ENCODE results near the gene COX11. TPM values are rescaled to one million over a fixed set of nuclear protein-coding genes. Genes with fewer than 3 reads are reported as not detected.

COX11 gene, protein sequence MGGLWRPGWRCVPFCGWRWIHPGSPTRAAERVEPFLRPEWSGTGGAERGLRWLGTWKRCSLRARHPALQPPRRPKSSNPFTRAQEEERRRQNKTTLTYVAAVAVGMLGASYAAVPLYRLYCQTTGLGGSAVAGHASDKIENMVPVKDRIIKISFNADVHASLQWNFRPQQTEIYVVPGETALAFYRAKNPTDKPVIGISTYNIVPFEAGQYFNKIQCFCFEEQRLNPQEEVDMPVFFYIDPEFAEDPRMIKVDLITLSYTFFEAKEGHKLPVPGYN
- total RNA-seq (10 to 100 TPM; 49.6 to 59.2 (median 51.1) TPM), polyA plus RNA-seq (39.1 TPM)
- long read RNA-seq, donor 1, transcript COX11-201 (4 exons, 2,497 nt), result major isoform, 59 of 66 reads
- long read RNA-seq, donor 1, partial matches to known transcripts, result 0 of 66 reads
- long read RNA-seq, donor 1, other reads (novel, unspliced or antisense), result 3 of 66 reads
- long read RNA-seq, donor 2, transcript COX11-201 (4 exons, 2,497 nt), result major isoform, 15 of 20 reads
- long read RNA-seq, donor 2, partial matches to known transcripts, result 1 of 20 reads
- long read RNA-seq, donor 2, other reads (novel, unspliced or antisense), result 1 of 20 reads
- long read RNA-seq, donor 3, transcript COX11-201 (4 exons, 2,497 nt), result major isoform, 137 of 150 reads
- long read RNA-seq, donor 3, transcript COX11-202 (3 exons, 1,108 nt), result minor isoform, 8 of 150 reads
- long read RNA-seq, donor 3, partial matches to known transcripts, result 1 of 150 reads
- long read RNA-seq, donor 3, other reads (novel, unspliced or antisense), result 4 of 150 reads
- long read RNA-seq, donor 4, transcript COX11-201 (4 exons, 2,497 nt), result major isoform, 30 of 33 reads
- long read RNA-seq, donor 4, partial matches to known transcripts, result 0 of 33 reads
- long read RNA-seq, donor 4, other reads (novel, unspliced or antisense), result 0 of 33 reads

GRCh38 chr17:54968262-54968987 lies at the start of gene COX11, which contains the start of gene STXBP4:
COX11 (minus strand) TSS chr17:54968654; CDS start chr17:54968646, 8 bp downstream.
STXBP4 (plus strand) TSS chr17:54968765; CDS start chr17:54986220, 17,455 bp downstream.
- Histone ChIP-seq H3K4me1 (ENCODE audit: control insufficient read depth, insufficient read depth, low read length) (no peaks in the 10 kb centered on the region), H3K27me3 (ENCODE audit: control insufficient read depth, insufficient read depth) (no peaks in the 10 kb centered on the region), H3K9me3 (ENCODE audit: control insufficient read depth, low read length) (no peaks in the 10 kb centered on the region), H3K4me3 (ENCODE audit: low read length) (peak within 1 kb of the TSS; percentile 84), H3K27ac (ENCODE audit: low read length) (peak within 1 kb of the TSS; percentile 96)
- DNase-seq (peak; percentile 93 to 98 (median 98)), ATAC-seq (peak; percentile 99 to 100)
- under 1% methylated on average over 57 of the region's 57 CpGs for WGBS
- intact Hi-C loops (cut with DNase I), result no loop called here

- H3K4me3 ChIP-seq (ENCODE audit: low read length), result no peak overlapping the region
- DNase-seq (no peak), ATAC-seq (no peak)
- no peak overlapping the region for H3K27ac ChIP-seq (ENCODE audit: low read length)
- H3K27me3 ChIP-seq (ENCODE audit: control insufficient read depth, insufficient read depth), result no peaks in the 10 kb centered on the region
- WGBS, result 96% methylated on average over 1 of the region's 1 CpG
- H3K4me1 ChIP-seq (ENCODE audit: control insufficient read depth, insufficient read depth, low read length), result no peaks in the 10 kb centered on the region
- intact Hi-C loops (cut with DNase I), result no loop called here
- H3K9me3 ChIP-seq (ENCODE audit: control insufficient read depth, low read length), result no peaks in the 10 kb centered on the region
These were observed 37.1 kb upstream of the COX11 start for GRCh38 chr17:55005520-55005919.

- intact Hi-C loops (cut with DNase I), result no loop called here
- H3K4me3 ChIP-seq (ENCODE audit: low read length), result no peak overlapping the region
- no peaks in the 10 kb centered on the region for H3K4me1 ChIP-seq (ENCODE audit: control insufficient read depth, insufficient read depth, low read length)
- no peaks in the 10 kb centered on the region for H3K27me3 ChIP-seq (ENCODE audit: control insufficient read depth, insufficient read depth)
- no peak for ATAC-seq
- no peak for DNase-seq
- no peaks in the 10 kb centered on the region for H3K9me3 ChIP-seq (ENCODE audit: control insufficient read depth, low read length)
- WGBS, result 92% methylated on average over 5 of the region's 5 CpGs
- H3K27ac ChIP-seq (ENCODE audit: low read length), result no peak overlapping the region
These were observed 36.0 kb upstream of the COX11 start for GRCh38 chr17:55004484-55004883.

- no peak for DNase-seq
- Histone ChIP-seq H3K27me3 (ENCODE audit: control insufficient read depth, insufficient read depth) (no peaks in the 10 kb centered on the region), H3K4me1 (ENCODE audit: control insufficient read depth, insufficient read depth, low read length) (no peaks in the 10 kb centered on the region), H3K4me3 (ENCODE audit: low read length) (no peak overlapping the region), H3K9me3 (ENCODE audit: control insufficient read depth, low read length) (no peaks in the 10 kb centered on the region), H3K27ac (ENCODE audit: low read length) (no peak overlapping the region)
- ATAC-seq, result no peak
- intact Hi-C loops (cut with DNase I), result no loop called here
These were observed 34.0 kb upstream of the COX11 start for GRCh38 chr17:55002458-55002857.

GRCh38 chr17:54996441-54996840 lies 28.0 kb upstream of the COX11 start:
- H3K9me3 ChIP-seq (ENCODE audit: control insufficient read depth, low read length), result no peaks in the 10 kb centered on the region
- 96% methylated on average over 1 of the region's 1 CpG for WGBS
- intact Hi-C loops (cut with DNase I), result loop anchor here in 2 of 4 donors (10.0 kb wide), 1 partner anchor 518 kb away; the partner anchor contains the start of gene SMIM36 (in 2 of the 2)
- DNase-seq, result no peak
- H3K27me3 ChIP-seq (ENCODE audit: control insufficient read depth, insufficient read depth), result no peaks in the 10 kb centered on the region
- no peaks in the 10 kb centered on the region for H3K4me1 ChIP-seq (ENCODE audit: control insufficient read depth, insufficient read depth, low read length)
- no peak overlapping the region for H3K4me3 ChIP-seq (ENCODE audit: low read length)
- no peak overlapping the region for H3K27ac ChIP-seq (ENCODE audit: low read length)
- ATAC-seq, result no peak

DNA sequence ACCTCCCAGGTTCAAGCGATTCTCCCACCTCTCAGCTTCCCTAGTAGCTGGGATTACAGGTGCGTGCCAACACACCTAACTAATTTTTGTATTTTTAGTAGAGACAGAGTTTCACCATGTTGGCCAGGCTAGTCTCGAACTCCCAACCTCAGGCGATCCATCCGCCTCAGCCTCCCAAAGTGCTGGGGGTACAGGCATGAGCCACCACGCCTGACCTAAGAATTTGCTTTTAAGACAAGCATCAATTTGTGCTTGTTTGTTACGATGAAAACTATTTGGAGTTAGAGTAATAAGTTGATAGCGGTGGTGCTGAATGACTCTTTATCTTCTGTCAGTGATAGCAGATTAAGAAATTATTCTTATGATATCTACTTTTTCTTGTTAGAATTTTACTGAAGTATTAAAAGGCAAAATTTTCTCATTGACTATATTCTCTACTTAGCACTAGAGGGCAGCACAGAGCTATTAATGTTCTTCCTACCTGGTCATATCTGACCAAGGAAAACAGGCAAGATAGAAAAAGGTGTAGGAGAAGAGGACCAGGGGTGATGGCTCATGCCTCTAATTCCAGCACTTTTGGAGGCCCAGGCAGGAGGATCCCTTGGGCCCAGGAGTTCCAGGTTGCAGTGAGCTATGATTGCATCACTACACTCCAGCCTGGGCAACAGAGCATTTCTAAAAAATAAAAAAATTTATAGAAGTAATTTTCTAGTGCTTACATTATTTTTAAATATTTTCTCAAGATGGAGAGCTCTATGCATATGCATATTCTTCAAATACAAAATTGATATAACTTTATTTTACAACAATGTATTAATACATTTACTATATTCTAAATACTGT lies 24.6 kb upstream of the COX11 start:
- Histone ChIP-seq H3K27me3 (ENCODE audit: control insufficient read depth, insufficient read depth) (no peaks in the 10 kb centered on the region), H3K4me1 (ENCODE audit: control insufficient read depth, insufficient read depth, low read length) (no peaks in the 10 kb centered on the region), H3K9me3 (ENCODE audit: control insufficient read depth, low read length) (no peaks in the 10 kb centered on the region), H3K27ac (ENCODE audit: low read length) (no peak overlapping the region), H3K4me3 (ENCODE audit: low read length) (no peak overlapping the region)
- ATAC-seq (peak in 1 of 2 donors; percentile 31), DNase-seq (no peak)
- intact Hi-C loops (cut with DNase I), result loop anchor here in 3 of 4 donors (5.0 to 10.0 kb wide), 3 partner anchors 354 to 522 kb away; partner anchors contain the start of gene SMIM36 (in 2 of the 3)
- WGBS, result 82% methylated on average over 8 of the region's 8 CpGs

DNA sequence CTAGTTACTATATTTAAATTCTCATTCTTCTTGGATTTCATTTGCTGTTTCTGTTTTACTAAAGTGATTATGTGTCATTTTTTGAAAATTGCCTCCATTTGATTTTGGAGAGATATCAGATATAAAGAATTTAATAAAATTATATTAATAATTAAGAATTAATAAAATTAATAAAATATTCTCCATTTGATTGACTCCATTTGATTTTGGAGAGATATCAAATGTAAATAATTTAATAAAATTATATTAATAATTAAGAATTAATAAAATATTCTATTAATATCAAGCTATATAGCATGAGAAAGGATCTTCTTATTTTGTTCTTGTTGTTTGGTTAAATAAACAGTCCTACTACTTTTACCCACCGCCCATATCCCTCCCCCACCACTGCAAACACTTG lies 23.1 kb upstream of the COX11 start:
- intact Hi-C loops (cut with DNase I), result loop anchor here in 3 of 4 donors (5.0 to 10.0 kb wide), 3 partner anchors 356 to 523 kb away; partner anchors contain the start of gene SMIM36 (in 2 of the 3)
- H3K27me3 ChIP-seq (ENCODE audit: control insufficient read depth, insufficient read depth), result no peaks in the 10 kb centered on the region
- 97% methylated on average over 1 of the region's 1 CpG for WGBS
- no peaks in the 10 kb centered on the region for H3K9me3 ChIP-seq (ENCODE audit: control insufficient read depth, low read length)
- H3K4me1 ChIP-seq (ENCODE audit: control insufficient read depth, insufficient read depth, low read length), result no peaks in the 10 kb centered on the region
- no peak for ATAC-seq
- H3K4me3 ChIP-seq (ENCODE audit: low read length), result no peak overlapping the region
- no peak overlapping the region for H3K27ac ChIP-seq (ENCODE audit: low read length)
- no peak for DNase-seq

DNA sequence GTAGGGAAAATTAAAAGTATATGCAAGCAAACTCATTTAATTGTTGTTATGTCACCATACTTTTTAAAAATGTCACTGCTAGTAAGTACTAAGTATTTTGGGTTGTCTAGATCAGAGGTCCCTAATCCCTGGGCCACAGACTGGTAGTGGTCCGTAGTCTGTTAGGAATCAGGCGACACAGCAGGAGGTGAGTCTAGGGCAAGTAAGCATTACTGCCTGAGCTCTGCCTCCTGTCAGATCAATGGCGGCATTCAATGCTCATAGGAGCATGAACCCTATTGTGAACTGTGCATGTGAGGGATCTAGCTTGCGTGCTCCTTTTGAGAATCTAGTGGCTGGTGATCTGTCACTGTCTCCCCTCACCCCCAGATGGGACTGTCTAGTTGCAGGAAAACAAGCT lies 21.7 kb upstream of the COX11 start:
- Histone ChIP-seq H3K4me3 (ENCODE audit: low read length) (no peak overlapping the region), H3K9me3 (ENCODE audit: control insufficient read depth, low read length) (no peaks in the 10 kb centered on the region), H3K27ac (ENCODE audit: low read length) (no peak overlapping the region), H3K4me1 (ENCODE audit: control insufficient read depth, insufficient read depth, low read length) (no peaks in the 10 kb centered on the region), H3K27me3 (ENCODE audit: control insufficient read depth, insufficient read depth) (no peaks in the 10 kb centered on the region)
- DNase-seq (no peak), ATAC-seq (no peak)
- intact Hi-C loops (cut with DNase I), result loop anchor here in 3 of 4 donors (5.0 to 10.0 kb wide), 3 partner anchors 357 to 525 kb away; partner anchors contain the start of gene SMIM36 (in 2 of the 3)
- WGBS, result 95% methylated on average over 4 of the region's 4 CpGs

- no peak for DNase-seq
- Histone ChIP-seq H3K9me3 (ENCODE audit: control insufficient read depth, low read length) (no peaks in the 10 kb centered on the region), H3K4me1 (ENCODE audit: control insufficient read depth, insufficient read depth, low read length) (peaks cover 2% of the 10 kb centered on the region), H3K27me3 (ENCODE audit: control insufficient read depth, insufficient read depth) (no peaks in the 10 kb centered on the region), H3K27ac (ENCODE audit: low read length) (no peak overlapping the region), H3K4me3 (ENCODE audit: low read length) (no peak overlapping the region)
- intact Hi-C loops (cut with DNase I), result no loop called here
- no peak for ATAC-seq
- WGBS, result 83% methylated on average over 1 of the region's 1 CpG
These were observed 17.0 kb upstream of the COX11 start for GRCh38 chr17:54985476-54985875.

DNA sequence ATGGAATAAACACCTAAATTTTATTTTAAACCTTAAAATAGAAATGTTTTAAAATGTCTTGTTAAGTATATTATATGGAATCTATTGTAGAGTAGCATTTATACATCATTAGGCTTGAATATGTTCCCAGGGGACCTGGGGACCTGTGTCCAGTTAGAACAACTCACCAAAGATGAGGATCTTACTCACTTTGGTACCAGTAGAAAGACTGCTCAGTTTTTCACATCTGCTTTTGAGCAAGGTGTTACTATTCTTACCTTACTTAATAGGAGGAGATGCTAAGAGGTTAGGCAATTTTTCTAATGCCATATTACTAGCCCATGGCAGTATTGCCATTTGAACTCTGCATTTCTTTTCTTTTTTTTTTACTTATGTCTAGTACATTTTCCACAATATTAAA lies 14.8 kb upstream of the COX11 start:
- ATAC-seq (no peak), DNase-seq (no peak)
- Histone ChIP-seq H3K4me3 (ENCODE audit: low read length) (no peak overlapping the region), H3K27ac (ENCODE audit: low read length) (no peak overlapping the region), H3K4me1 (ENCODE audit: control insufficient read depth, insufficient read depth, low read length) (peaks cover 2% of the 10 kb centered on the region), H3K27me3 (ENCODE audit: control insufficient read depth, insufficient read depth) (no peaks in the 10 kb centered on the region), H3K9me3 (ENCODE audit: control insufficient read depth, low read length) (no peaks in the 10 kb centered on the region)
- intact Hi-C loops (cut with DNase I), result no loop called here
